C4-2B (cell line): Measurements from ENCODE around the gene MPDZ.

ENCODE experiments used
- CTCF ChIP-seq: fragments of 450-650 bp; conservative IDR thresholded peaks from 2 replicates; pipeline ENCODE4 v1.5.1; 2017; ENCODE audit warnings: mild to moderate bottlenecking
- ZFX ChIP-seq: fragments of 450-650 bp; IDR thresholded peaks from 2 replicates; pipeline ENCODE4 v1.6.1; 2017

GRCh38 chr9:13151489-13151888 is 128.0 kb downstream of the MPDZ start:
- no peak for TF ChIP-seq CTCF
- TF ChIP-seq ZFX: no peak
